GM12878 (cell line): ENCODE results near the gene GDF11. TPM values are rescaled to one million over a fixed set of nuclear protein-coding genes. Genes with fewer than 3 reads are reported as not detected.

Experiments
- ATAC-seq: fragments of 200-7000 bp; cut with Tn5 transposase; 3 replicates; pipeline ENCODE4 v1.9.1; 2020; ENCODE audit warnings: mild to moderate bottlenecking, moderate library complexity
- BruUV-seq: library from RNA; stranded (reverse); fragments of 400-500 nt; replicated peaks from 2 replicates; lab custom pipeline; 2021; lab: Mats Ljungman, UMichigan
- CTCF ChIA-PET: fragments of 300-600 bp; sonication (Branson Sonifier 250); formaldehyde crosslinking; extraction: SDS; loops from one replicate; lab custom pipeline; 2021; ENCODE audit warnings: inconsistent platforms; lab: Yijun Ruan, JAX
- POLR2A ChIA-PET: fragments of 350-600 bp; formaldehyde crosslinking; extraction: SDS; loops from one replicate; lab custom pipeline; 2021; ENCODE audit warnings: inconsistent platforms; lab: Charles Lee
- RAD21 ChIA-PET: fragments of 300-600 bp; sonication (Branson Sonifier 250); formaldehyde crosslinking; loops from one replicate; lab custom pipeline; 2023; ENCODE audit warnings: antibody characterized with exemption; ENCODE audit not compliant: unreplicated experiment; lab: Charles Lee
- SMC1A ChIA-PET: fragments of 300-600 bp; sonication (Branson Sonifier 250); formaldehyde crosslinking; loops from one replicate; lab custom pipeline; 2023; ENCODE audit not compliant: unreplicated experiment, uncharacterized antibody; lab: Charles Lee
- DNase-seq: peaks from one replicate; pipeline ENCODE4 v3.0.0-alpha.2; 2011; ENCODE audit warnings: low read depth, low spot score
- FAIRE-seq: peaks from 3 replicates; lab custom pipeline; 2011; peaks lifted over from hg19 to GRCh38; lab: Jason Lieb, UNC
- H2AFZ ChIP-seq: 2 replicates; pipeline ENCODE4 v1.6.0; 2011; ENCODE audit warnings: low read depth, low read length, control low read depth; ENCODE audit not compliant: control insufficient read depth
- H3K27ac ChIP-seq: 2 replicates; pipeline ENCODE4 v1.5.1; 2011; ENCODE audit warnings: control low read depth; ENCODE audit not compliant: control insufficient read depth, insufficient read depth
- H3K27me3 ChIP-seq, 2 experiments: replicated peaks in 1 of 2; 2 replicates each; pipeline versions ENCODE4 v1.6.0 to v1.6.1; 2011; ENCODE audit warnings: low read length in 1 of 2; ENCODE audit not compliant: control insufficient read depth in 2 of 2, insufficient read depth in 2 of 2
- H3K36me3 ChIP-seq, 2 experiments: 2 replicates each; pipeline ENCODE4 v1.5.1; 2011; ENCODE audit warnings: low read length in 1 of 2; ENCODE audit not compliant: control insufficient read depth in 2 of 2, insufficient read depth in 2 of 2
- H3K4me1 ChIP-seq: 2 replicates; pipeline ENCODE4 v1.6.1; 2011; ENCODE audit warnings: mild to moderate bottlenecking, low read length, moderate library complexity, mixed read lengths; ENCODE audit not compliant: control insufficient read depth, insufficient read depth
- H3K4me2 ChIP-seq: 2 replicates; pipeline ENCODE4 v1.6.0; 2011; ENCODE audit warnings: control low read depth; ENCODE audit not compliant: control insufficient read depth, insufficient read depth
- H3K4me3 ChIP-seq: fragments of 200-600 bp; sonication (generic); 2 replicates; pipeline ENCODE4 v1.5.1; 2016
- H3K79me2 ChIP-seq: 2 replicates; pipeline ENCODE4 v1.6.0; 2011; ENCODE audit warnings: low read length; ENCODE audit not compliant: control insufficient read depth, insufficient read depth
- H3K9ac ChIP-seq: 2 replicates; pipeline ENCODE4 v1.8.0; 2011; ENCODE audit warnings: low read length, control low read depth, mixed read lengths; ENCODE audit not compliant: control insufficient read depth, insufficient read depth
- H3K9me3 ChIP-seq: replicated peaks from 3 replicates; pipeline ENCODE4 v1.5.1; 2011; ENCODE audit warnings: mild to moderate bottlenecking, low read length; ENCODE audit not compliant: control insufficient read depth, insufficient read depth
- H4K20me1 ChIP-seq: 2 replicates; pipeline ENCODE4 v1.6.0; 2011; ENCODE audit not compliant: control insufficient read depth, insufficient read depth
- ATF3 ChIP-seq: IDR thresholded peaks from 2 replicates; pipeline ENCODE4 v1.6.1; 2011; ENCODE audit warnings: low read depth, mild to moderate bottlenecking, low read length, moderate library complexity, borderline replicate concordance; ENCODE audit errors: extremely low read depth
- EGR1 ChIP-seq, 2 experiments: IDR thresholded peaks; 1 replicate in 1 of 2; 2 replicates in 1 of 2; pipeline ENCODE4 v1.6.1; 2011 to 2012; ENCODE audit warnings: low read depth in 2 of 2, low read length in 2 of 2, borderline replicate concordance in 1 of 2, mild to moderate bottlenecking in 1 of 2, moderate library complexity in 1 of 2
- ESRRA ChIP-seq: IDR thresholded peaks from 2 replicates; pipeline ENCODE4 v1.6.1; 2012; ENCODE audit warnings: mild to moderate bottlenecking, low read length, improper control_type of control experiment
- HDAC6 ChIP-seq: fragments of 200-600 bp; sonication (generic); IDR thresholded peaks from one replicate; pipeline ENCODE4 v1.8.0; 2017; ENCODE audit warnings: antibody characterized with exemption; ENCODE audit not compliant: unreplicated experiment
- IRF3 ChIP-seq: fragments of 450-650 bp; IDR thresholded peaks from 2 replicates; pipeline ENCODE4 v1.6.1; 2014; ENCODE audit warnings: mild to moderate bottlenecking
- MYC ChIP-seq: IDR thresholded peaks from 2 replicates; pipeline ENCODE4 v1.6.1; 2011; ENCODE audit warnings: mild to moderate bottlenecking, low read length, moderate library complexity, inconsistent platforms; ENCODE audit not compliant: insufficient read depth, insufficient replicate concordance, insufficient read length, severe bottlenecking
- NFYB ChIP-seq: IDR thresholded peaks from 2 replicates; pipeline ENCODE4 v1.6.1; 2011; ENCODE audit warnings: low read depth, mild to moderate bottlenecking, low read length, improper control_type of control experiment, moderate library complexity; ENCODE audit not compliant: insufficient read depth
- SIN3A ChIP-seq: IDR thresholded peaks from 2 replicates; pipeline ENCODE4 v1.6.1; 2012; ENCODE audit warnings: low read depth, low read length, improper control_type of control experiment
- STAT1 ChIP-seq: fragments of 450-650 bp; conservative IDR thresholded peaks from 2 replicates; pipeline ENCODE4 v1.6.1; 2014; ENCODE audit warnings: antibody characterized with exemption, mild to moderate bottlenecking
- in situ Hi-C: fragments of 300-500 bp; cut with MboI; formaldehyde crosslinking; loops from 9 replicates; pipeline ENCODE4 v1.14.3; 2018; ENCODE audit warnings: mixed read lengths
- intact Hi-C: fragments of 100-400 bp; cut with micrococcal nuclease; formaldehyde crosslinking; loops from one replicate; pipeline ENCODE4 v1.14.2; 2022; ENCODE audit not compliant: unreplicated experiment
- polyA plus RNA-seq, 11 experiments: library from polyadenylated mRNA; depleted of rRNA in 4 of 11; unstranded in 6 of 11; stranded (reverse) in 5 of 11; fragments of >200 nt; fragmentation: Nextera tagmentation in 4 of 11; fragmentation: Illumina TruSeq in 1 of 11; extraction: Ambion mirVana in 4 of 11; extraction: Trizol in 1 of 11; gene quantifications; 1 replicate in 1 of 11; 2 replicates in 10 of 11; pipeline versions ENCODE4 v1.2.1 to v1.2.3, GENCODE V29; 2011 to 2016; ENCODE audit warnings: inconsistent platforms in 2 of 11, missing spikeins in 2 of 11, low read depth in 1 of 11
- total RNA-seq, 4 experiments: library from RNA; depleted of rRNA in 3 of 4; stranded (reverse); fragments of >200 nt in 3 of 4; fragmentation: Illumina TruSeq in 1 of 4; extraction: Trizol in 1 of 4; gene quantifications; 2 replicates each; pipeline versions ENCODE4 v1.2.1 to v1.2.3, GENCODE V29; 2013 to 2021
- TF ChIP-seq, protein P1 (sequence below): IDR thresholded peaks from 2 replicates; pipeline ENCODE4 v1.6.1; 2012; ENCODE audit warnings: low read depth, low read length, improper control_type of control experiment
- TF ChIP-seq, protein P2 (sequence below): fragments of 450-650 bp; IDR thresholded peaks from 2 replicates; pipeline ENCODE4 v1.6.1; 2016; ENCODE audit warnings: mild to moderate bottlenecking

GDF11 gene
- total and polyA plus RNA-seq, 10 of the 15 experiments (the other 5 are each of a cell fraction or from before 2014, with no cell fraction given) = 0.83 to 15.4 (median 4.3) TPM

DNA sequence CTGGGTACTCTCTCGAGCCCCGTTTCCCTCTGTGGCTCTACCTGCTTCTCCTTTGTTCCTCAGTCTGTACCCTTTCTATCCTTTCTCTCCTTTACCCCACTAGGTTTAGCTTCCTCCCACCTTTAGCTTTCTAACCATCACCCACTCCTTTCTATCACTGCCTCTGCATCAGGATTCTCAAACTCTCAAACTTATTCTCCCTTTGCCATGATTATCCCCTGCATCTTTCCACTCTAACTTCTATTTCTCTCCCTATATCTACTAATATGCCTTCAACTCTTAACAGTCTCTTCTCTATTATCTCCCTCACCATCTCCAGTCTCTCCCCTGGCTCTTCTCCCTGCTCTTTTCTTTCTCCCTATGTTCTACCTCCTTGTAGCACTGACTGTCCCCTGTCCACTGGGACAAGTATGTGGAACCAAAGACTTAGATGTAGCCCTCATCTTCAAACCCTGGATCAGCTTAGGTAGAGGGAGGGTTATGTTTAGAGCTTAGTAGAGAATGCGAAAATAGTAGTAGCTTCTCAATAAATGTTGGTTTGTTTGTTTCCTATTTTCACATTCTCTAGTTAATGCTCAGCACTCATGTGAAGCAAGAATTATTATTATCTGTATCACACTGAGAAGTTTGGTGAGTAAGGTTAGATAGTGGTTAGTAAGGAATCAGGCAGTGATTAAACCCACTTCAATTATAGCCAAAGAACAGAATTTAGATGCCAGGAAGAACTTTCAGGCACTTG, 3.4 kb downstream of the GDF11 start (continued):
- TF ChIP-seq EGR1 (IDR thresholded peaks at IDR 0.05; ENCODE audit: borderline replicate concordance in 1 of 2, low read depth in 2 of 2, low read length in 2 of 2) (no peak), SIN3A (no peak), IRF3 (no peak), STAT1 (no peak), MYC (no peak)
- TF ChIP-seq, protein P1, sequence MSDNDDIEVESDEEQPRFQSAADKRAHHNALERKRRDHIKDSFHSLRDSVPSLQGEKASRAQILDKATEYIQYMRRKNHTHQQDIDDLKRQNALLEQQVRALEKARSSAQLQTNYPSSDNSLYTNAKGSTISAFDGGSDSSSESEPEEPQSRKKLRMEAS = no peak
- TF ChIP-seq, protein P2, sequence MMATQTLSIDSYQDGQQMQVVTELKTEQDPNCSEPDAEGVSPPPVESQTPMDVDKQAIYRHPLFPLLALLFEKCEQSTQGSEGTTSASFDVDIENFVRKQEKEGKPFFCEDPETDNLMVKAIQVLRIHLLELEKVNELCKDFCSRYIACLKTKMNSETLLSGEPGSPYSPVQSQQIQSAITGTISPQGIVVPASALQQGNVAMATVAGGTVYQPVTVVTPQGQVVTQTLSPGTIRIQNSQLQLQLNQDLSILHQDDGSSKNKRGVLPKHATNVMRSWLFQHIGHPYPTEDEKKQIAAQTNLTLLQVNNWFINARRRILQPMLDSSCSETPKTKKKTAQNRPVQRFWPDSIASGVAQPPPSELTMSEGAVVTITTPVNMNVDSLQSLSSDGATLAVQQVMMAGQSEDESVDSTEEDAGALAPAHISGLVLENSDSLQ = no peak

- Histone ChIP-seq H3K27ac (no peak overlapping the region), H3K9me3 (no peaks in the 10 kb centered on the region), H3K4me1 (peaks cover 5% of the 10 kb centered on the region), H3K36me3 (peaks cover 5 to 7% of the 10 kb centered on the region in 2 experiments; a peak in 3 of 4 replicates), H3K9ac (no peak overlapping the region), H4K20me1 (no peaks in the 10 kb centered on the region), H3K4me2 (no peak overlapping the region), H3K27me3 (no peaks in the 10 kb centered on the region), H2AFZ (no peak overlapping the region), H3K79me2 (peaks cover 2% of the 10 kb centered on the region), H3K4me3 (no peak overlapping the region)
- POLR2A ChIA-PET = interaction anchor here (0.5 to 5.7 kb wide), 10 partner anchors 9 to 531 kb away, joined by 3 to 38 read pairs (median 4); partner anchors contain the start of genes CD63, DNAJC14, ORMDL2 and PYM1
- ATAC-seq (no peak), FAIRE-seq (no peak), DNase-seq (no peak)
- TF ChIP-seq NFYB = no peak
- TF ChIP-seq ESRRA = no peak
- TF ChIP-seq SIN3A = no peak
- TF ChIP-seq ATF3 = no peak
- no peak for TF ChIP-seq HDAC6
- intact Hi-C loops = no loop called here
- SMC1A ChIA-PET = interaction anchor here (0.9 to 4.4 kb wide), 13 partner anchors 9 to 294 kb away, joined by 3 to 21 read pairs (median 6); partner anchors contain the start of genes DNAJC14 and SARNP
- RAD21 ChIA-PET = interaction anchor here (0.5 to 3.5 kb wide), 8 partner anchors 9 to 228 kb away, joined by 3 to 14 read pairs (median 8); partner anchors contain the start of genes ORMDL2, RAB5B and SARNP
- in situ Hi-C loops = no loop called here
- CTCF ChIA-PET = interaction anchor here (0.9 to 5.0 kb wide), 15 partner anchors 8 to 250 kb away, joined by 3 to 32 read pairs (median 4); partner anchors contain the start of genes RDH5 and SUOX
- BruUV-seq = TSS peak; percentile 14
Measured at GRCh38 chr12:55746913-55747231, 4.0 kb downstream of the GDF11 start.
